ENCODE measurements around the gene STIM1.

STIM1 gene

GRCh38 chr11:4054643-4055042, 199.2 kb downstream of the STIM1 start:
- TF ChIP-seq REST (IDR thresholded peaks at IDR 0.05; ENCODE audit: insufficient replicate concordance, low read depth) (no peak), SPI1 (IDR thresholded peaks at IDR 0.05; ENCODE audit: borderline replicate concordance, low read depth) (no peak), GABPA (IDR thresholded peaks at IDR 0.05; ENCODE audit: low read depth) (no peak), CTCF (IDR thresholded peaks at IDR 0.05; ENCODE audit: insufficient read depth, low read length) (no peak), POLR2AphosphoS5 (IDR thresholded peaks at IDR 0.05; ENCODE audit: low read depth) (no peak)
- Histone ChIP-seq H3K27me3 (ENCODE audit: insufficient read depth, poor library complexity, severe bottlenecking) (no peaks in the 10 kb centered on the region), H3K27ac (replicated peaks) (no peak overlapping the region), H3K4me3 (replicated peaks; ENCODE audit: insufficient read depth, low read length) (no peak overlapping the region)
- no peak for DNase-seq (ENCODE audit: low read depth in 1 of 2, low spot score in 1 of 2)

- Histone ChIP-seq H3K4me3 (replicated peaks; ENCODE audit: insufficient read depth, low read length) (no peak overlapping the region), H3K27ac (replicated peaks) (no peak overlapping the region), H3K27me3 (ENCODE audit: insufficient read depth, poor library complexity, severe bottlenecking) (no peaks in the 10 kb centered on the region)
- TF ChIP-seq GABPA (IDR thresholded peaks at IDR 0.05; ENCODE audit: low read depth) (no peak), CTCF (IDR thresholded peaks at IDR 0.05; ENCODE audit: insufficient read depth, low read length) (no peak), SPI1 (IDR thresholded peaks at IDR 0.05; ENCODE audit: borderline replicate concordance, low read depth) (no peak), REST (IDR thresholded peaks at IDR 0.05; ENCODE audit: insufficient replicate concordance, low read depth) (no peak), POLR2AphosphoS5 (IDR thresholded peaks at IDR 0.05; ENCODE audit: low read depth) (no peak)
- DNase-seq (ENCODE audit: low read depth in 1 of 2, low spot score in 1 of 2), result no peak
These were observed 204.0 kb downstream of the STIM1 start for GRCh38 chr11:4059424-4059823.

- TF ChIP-seq GABPA (IDR thresholded peaks at IDR 0.05; ENCODE audit: low read depth), result no peak
- TF ChIP-seq CTCF (IDR thresholded peaks at IDR 0.05; ENCODE audit: insufficient read depth, low read length), result no peak
- TF ChIP-seq POLR2AphosphoS5 (IDR thresholded peaks at IDR 0.05; ENCODE audit: low read depth), result no peak
- TF ChIP-seq REST (IDR thresholded peaks at IDR 0.05; ENCODE audit: insufficient replicate concordance, low read depth), result no peak
- TF ChIP-seq SPI1 (IDR thresholded peaks at IDR 0.05; ENCODE audit: borderline replicate concordance, low read depth), result no peak
- Histone ChIP-seq H3K27me3 (ENCODE audit: insufficient read depth, poor library complexity, severe bottlenecking) (no peaks in the 10 kb centered on the region), H3K4me3 (replicated peaks; ENCODE audit: insufficient read depth, low read length) (no peak overlapping the region), H3K27ac (replicated peaks) (no peak overlapping the region)
- DNase-seq (ENCODE audit: low read depth in 1 of 2, low spot score in 1 of 2), result no peak
These were observed 204.9 kb downstream of the STIM1 start for GRCh38 chr11:4060182-4060923.

Measured in HL-60 (cell line).